ENCODE measurements around the gene ZNF146. TPM values are rescaled to one million over a fixed set of nuclear protein-coding genes. Genes with fewer than 3 reads are reported as not detected.

ZNF146 gene
- polyA plus RNA-seq, 1 donor from 2014 or later: 215 TPM

GRCh38 chr19:36258028-36258875 lies 43.3 kb downstream of the ZNF146 start:
- Histone ChIP-seq H3F3A (ENCODE audit: insufficient read depth, low read length, poor library complexity, severe bottlenecking) (no peaks in the 10 kb centered on the region), H3K27me3 (ENCODE audit: insufficient read depth, low read depth, low read length) (no peaks in the 10 kb centered on the region), H3K9me2 (ENCODE audit: insufficient read depth, low read length) (no peaks in the 10 kb centered on the region), H3K9me3 (ENCODE audit: low read length) (peaks cover 3% of the 10 kb centered on the region), H3K4me2 (ENCODE audit: low read length) (no peak overlapping the region), H3K9ac (ENCODE audit: low read length) (no peak overlapping the region), H3K27ac (ENCODE audit: low read length) (no peak overlapping the region), H3K4me3 (ENCODE audit: low read length) (no peak overlapping the region), H4K20me1 (ENCODE audit: insufficient read depth) (no peaks in the 10 kb centered on the region), H2AFZ (ENCODE audit: low read depth, low read length) (no peak overlapping the region), H3K79me2 (replicated peaks; ENCODE audit: insufficient read depth, low read length) (no peaks in the 10 kb centered on the region), H3K36me3 (ENCODE audit: insufficient read depth, low read length) (no peaks in the 10 kb centered on the region)
- no peak for TF ChIP-seq RAD21 (conservative IDR thresholded peaks at IDR 0.05)
- TF ChIP-seq, protein P1, sequence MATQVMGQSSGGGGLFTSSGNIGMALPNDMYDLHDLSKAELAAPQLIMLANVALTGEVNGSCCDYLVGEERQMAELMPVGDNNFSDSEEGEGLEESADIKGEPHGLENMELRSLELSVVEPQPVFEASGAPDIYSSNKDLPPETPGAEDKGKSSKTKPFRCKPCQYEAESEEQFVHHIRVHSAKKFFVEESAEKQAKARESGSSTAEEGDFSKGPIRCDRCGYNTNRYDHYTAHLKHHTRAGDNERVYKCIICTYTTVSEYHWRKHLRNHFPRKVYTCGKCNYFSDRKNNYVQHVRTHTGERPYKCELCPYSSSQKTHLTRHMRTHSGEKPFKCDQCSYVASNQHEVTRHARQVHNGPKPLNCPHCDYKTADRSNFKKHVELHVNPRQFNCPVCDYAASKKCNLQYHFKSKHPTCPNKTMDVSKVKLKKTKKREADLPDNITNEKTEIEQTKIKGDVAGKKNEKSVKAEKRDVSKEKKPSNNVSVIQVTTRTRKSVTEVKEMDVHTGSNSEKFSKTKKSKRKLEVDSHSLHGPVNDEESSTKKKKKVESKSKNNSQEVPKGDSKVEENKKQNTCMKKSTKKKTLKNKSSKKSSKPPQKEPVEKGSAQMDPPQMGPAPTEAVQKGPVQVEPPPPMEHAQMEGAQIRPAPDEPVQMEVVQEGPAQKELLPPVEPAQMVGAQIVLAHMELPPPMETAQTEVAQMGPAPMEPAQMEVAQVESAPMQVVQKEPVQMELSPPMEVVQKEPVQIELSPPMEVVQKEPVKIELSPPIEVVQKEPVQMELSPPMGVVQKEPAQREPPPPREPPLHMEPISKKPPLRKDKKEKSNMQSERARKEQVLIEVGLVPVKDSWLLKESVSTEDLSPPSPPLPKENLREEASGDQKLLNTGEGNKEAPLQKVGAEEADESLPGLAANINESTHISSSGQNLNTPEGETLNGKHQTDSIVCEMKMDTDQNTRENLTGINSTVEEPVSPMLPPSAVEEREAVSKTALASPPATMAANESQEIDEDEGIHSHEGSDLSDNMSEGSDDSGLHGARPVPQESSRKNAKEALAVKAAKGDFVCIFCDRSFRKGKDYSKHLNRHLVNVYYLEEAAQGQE (IDR thresholded peaks at IDR 0.05; ENCODE audit: borderline replicate concordance): no peak
- no peak for TF ChIP-seq SMC3 (conservative IDR thresholded peaks at IDR 0.05; ENCODE audit: poor library complexity)
- TF ChIP-seq TAF1 (IDR thresholded peaks at IDR 0.05; ENCODE audit: low read depth): no peak
- no peak for TF ChIP-seq EP300 (conservative IDR thresholded peaks at IDR 0.05; ENCODE audit: poor library complexity, severe bottlenecking)
- TF ChIP-seq POLR2AphosphoS5 (IDR thresholded peaks at IDR 0.05): no peak
- no peak for TF ChIP-seq MXI1 (conservative IDR thresholded peaks at IDR 0.05; ENCODE audit: poor library complexity, severe bottlenecking)
- TF ChIP-seq EZH2 (IDR thresholded peaks at IDR 0.05; ENCODE audit: borderline replicate concordance, insufficient read depth, low read length, poor library complexity, severe bottlenecking): no peak
- TF ChIP-seq, protein P2, sequence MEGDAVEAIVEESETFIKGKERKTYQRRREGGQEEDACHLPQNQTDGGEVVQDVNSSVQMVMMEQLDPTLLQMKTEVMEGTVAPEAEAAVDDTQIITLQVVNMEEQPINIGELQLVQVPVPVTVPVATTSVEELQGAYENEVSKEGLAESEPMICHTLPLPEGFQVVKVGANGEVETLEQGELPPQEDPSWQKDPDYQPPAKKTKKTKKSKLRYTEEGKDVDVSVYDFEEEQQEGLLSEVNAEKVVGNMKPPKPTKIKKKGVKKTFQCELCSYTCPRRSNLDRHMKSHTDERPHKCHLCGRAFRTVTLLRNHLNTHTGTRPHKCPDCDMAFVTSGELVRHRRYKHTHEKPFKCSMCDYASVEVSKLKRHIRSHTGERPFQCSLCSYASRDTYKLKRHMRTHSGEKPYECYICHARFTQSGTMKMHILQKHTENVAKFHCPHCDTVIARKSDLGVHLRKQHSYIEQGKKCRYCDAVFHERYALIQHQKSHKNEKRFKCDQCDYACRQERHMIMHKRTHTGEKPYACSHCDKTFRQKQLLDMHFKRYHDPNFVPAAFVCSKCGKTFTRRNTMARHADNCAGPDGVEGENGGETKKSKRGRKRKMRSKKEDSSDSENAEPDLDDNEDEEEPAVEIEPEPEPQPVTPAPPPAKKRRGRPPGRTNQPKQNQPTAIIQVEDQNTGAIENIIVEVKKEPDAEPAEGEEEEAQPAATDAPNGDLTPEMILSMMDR (IDR thresholded peaks at IDR 0.05; ENCODE audit: poor library complexity, severe bottlenecking): no peak

GRCh38 chr19:36259211-36259610 lies 44.3 kb downstream of the ZNF146 start:
- Histone ChIP-seq H3K27ac (ENCODE audit: low read length) (no peak overlapping the region), H3K9me2 (ENCODE audit: insufficient read depth, low read length) (no peaks in the 10 kb centered on the region), H2AFZ (ENCODE audit: low read depth, low read length) (no peak overlapping the region), H4K20me1 (ENCODE audit: insufficient read depth) (no peaks in the 10 kb centered on the region), H3K4me3 (ENCODE audit: low read length) (no peak overlapping the region), H3K27me3 (ENCODE audit: insufficient read depth, low read depth, low read length) (no peaks in the 10 kb centered on the region), H3K36me3 (ENCODE audit: insufficient read depth, low read length) (no peaks in the 10 kb centered on the region), H3K4me2 (ENCODE audit: low read length) (no peak overlapping the region), H3K9me3 (ENCODE audit: low read length) (peaks cover 3% of the 10 kb centered on the region), H3K9ac (ENCODE audit: low read length) (no peak overlapping the region), H3K79me2 (replicated peaks; ENCODE audit: insufficient read depth, low read length) (no peaks in the 10 kb centered on the region), H3F3A (ENCODE audit: insufficient read depth, low read length, poor library complexity, severe bottlenecking) (no peaks in the 10 kb centered on the region)
- TF ChIP-seq RAD21 (conservative IDR thresholded peaks at IDR 0.05) (no peak), EZH2 (IDR thresholded peaks at IDR 0.05; ENCODE audit: borderline replicate concordance, insufficient read depth, low read length, poor library complexity, severe bottlenecking) (no peak), POLR2AphosphoS5 (IDR thresholded peaks at IDR 0.05) (no peak), MXI1 (conservative IDR thresholded peaks at IDR 0.05; ENCODE audit: poor library complexity, severe bottlenecking) (no peak), TAF1 (IDR thresholded peaks at IDR 0.05; ENCODE audit: low read depth) (no peak), EP300 (conservative IDR thresholded peaks at IDR 0.05; ENCODE audit: poor library complexity, severe bottlenecking) (no peak), SMC3 (conservative IDR thresholded peaks at IDR 0.05; ENCODE audit: poor library complexity) (no peak)
- TF ChIP-seq, protein P1 (IDR thresholded peaks at IDR 0.05; ENCODE audit: borderline replicate concordance): no peak
- TF ChIP-seq, protein P2 (IDR thresholded peaks at IDR 0.05; ENCODE audit: poor library complexity, severe bottlenecking): no peak
